GM13976 (cell line): ENCODE measurements around the gene HIBADH.

Source experiments
- DNase-seq: peaks from one replicate; pipeline ENCODE4 v3.0.0; 2012; ENCODE audit warnings: low spot score
- CTCF ChIP-seq: IDR thresholded peaks from 2 replicates; pipeline ENCODE4 v1.5.1; 2012; ENCODE audit warnings: borderline replicate concordance, mild to moderate bottlenecking; ENCODE audit not compliant: insufficient read depth; ENCODE audit errors: extremely low read depth, missing control alignments, control extremely low read depth
- in situ Hi-C: fragments of 300-500 bp; cut with MboI; formaldehyde crosslinking; loops from one replicate; pipeline ENCODE4 v1.12.0; 2022; ENCODE audit warnings: low sequenced_read_pairs, mixed read lengths, inconsistent platforms; ENCODE audit not compliant: unreplicated experiment

The HIBADH gene

GRCh38 chr7:27533652-27534081, 129.0 kb downstream of the HIBADH start:
- in situ Hi-C loops, result no loop called here
- no peak for DNase-seq
- no peak for TF ChIP-seq CTCF

- no peak for DNase-seq
- no peak for TF ChIP-seq CTCF
- in situ Hi-C loops, result no loop called here
Observed at GRCh38 chr7:27532314-27532713, 130.4 kb downstream of the HIBADH start.

- TF ChIP-seq CTCF, result no peak
Observed at GRCh38 chr7:27527348-27527714, 135.4 kb downstream of the HIBADH start.

GRCh38 chr7:27526611-27527347, 135.9 kb downstream of the HIBADH start:
- TF ChIP-seq CTCF, result no peak
- DNase-seq, result no peak
- in situ Hi-C loops, result no loop called here

More at GRCh38 chr7:27527348-27527714, 135.4 kb downstream of the HIBADH start:
- DNase-seq, result no peak
- in situ Hi-C loops, result no loop called here

- TF ChIP-seq CTCF, result no peak
- no peak for DNase-seq
- in situ Hi-C loops, result no loop called here
Observed at GRCh38 chr7:27526131-27526530, 136.6 kb downstream of the HIBADH start.

GRCh38 chr7:27523321-27523720, 139.4 kb downstream of the HIBADH start:
- in situ Hi-C loops, result no loop called here

More at GRCh38 chr7:27523321-27523720, 139.4 kb downstream of the HIBADH start:
- TF ChIP-seq CTCF, result no peak
- DNase-seq, result no peak
